T-helper 1 cell (primary cell): ENCODE data around the gene NMNAT2.
A peak's percentile ranks its signal among the peaks of the same experiment; 100 is the strongest.
"Not testable (repeated sequence)": the region's sequence is repeated elsewhere in the genome, so short reads cannot be mapped to it uniquely, and the experiment has no call there.

Experiments used
- DNase-seq, 5 donors: peaks; one replicate each; pipeline ENCODE4 v3.0.0-alpha.2; 2012 to 2020

NMNAT2 gene

DNA sequence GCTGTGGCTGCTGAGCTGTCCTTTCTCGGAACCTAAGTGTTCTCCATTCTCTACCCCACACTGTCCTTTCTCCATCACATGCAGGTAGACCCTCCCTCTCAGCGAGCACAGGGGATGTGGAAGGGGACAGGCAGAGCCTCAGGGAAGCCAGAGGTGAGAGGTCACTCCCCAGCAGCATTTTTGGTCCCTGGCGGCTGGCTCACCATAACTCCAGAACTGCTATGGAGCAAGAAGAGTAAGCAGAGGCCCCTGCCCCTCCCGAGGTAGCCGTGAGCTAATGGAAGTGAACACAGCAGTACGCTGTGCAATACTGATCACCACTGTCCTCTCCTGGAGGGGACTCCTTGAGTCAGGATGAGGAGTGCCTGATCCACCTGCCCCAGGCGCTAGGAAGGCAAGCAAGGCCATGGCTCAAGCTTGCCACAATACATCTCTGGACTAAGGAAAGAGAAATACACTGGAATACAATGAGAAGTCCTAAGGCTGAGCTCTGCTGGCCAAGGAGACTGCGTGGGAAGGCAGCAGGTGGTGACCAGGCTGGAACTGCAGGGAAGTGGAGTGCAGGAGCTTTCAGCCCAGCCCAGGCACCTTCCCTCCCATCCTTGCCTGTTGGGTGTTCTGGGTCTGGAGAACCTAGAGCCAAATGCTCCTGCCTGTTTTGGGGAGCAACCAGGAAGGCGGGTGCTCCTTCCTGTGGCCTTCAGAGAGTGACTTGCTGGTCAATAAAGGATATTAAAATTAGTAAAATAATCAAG, 135.9 kb downstream of the NMNAT2 start:
- DNase-seq, result no peak

DNA sequence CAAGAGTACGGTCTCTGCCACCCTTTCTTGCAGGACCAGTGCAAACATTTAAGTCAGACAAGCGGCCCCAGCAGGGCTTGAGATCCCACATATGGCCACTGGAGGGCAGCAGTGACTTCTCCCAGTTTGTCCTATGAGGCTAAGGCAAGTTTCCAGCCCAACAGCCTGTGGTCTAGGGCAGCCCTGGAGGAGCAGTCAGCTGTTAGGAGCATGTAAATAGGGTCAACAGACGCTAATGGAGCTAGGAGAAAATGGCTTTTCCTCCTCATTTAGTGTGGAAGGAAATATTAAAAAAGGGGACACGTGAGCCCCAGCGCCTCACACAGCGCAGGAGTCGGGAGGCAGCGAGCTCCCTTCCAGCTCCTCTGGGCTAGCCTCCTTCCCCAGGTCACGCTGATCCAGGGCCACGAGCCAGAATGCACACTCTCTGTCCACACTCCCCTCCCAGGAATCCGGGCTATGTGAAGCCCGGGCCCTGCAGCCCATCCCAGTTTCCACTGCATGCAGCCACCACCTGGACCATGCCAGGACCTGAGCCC, 136.6 kb downstream of the NMNAT2 start:
- peak; percentile 23 to 61 (median 34) for DNase-seq

DNA sequence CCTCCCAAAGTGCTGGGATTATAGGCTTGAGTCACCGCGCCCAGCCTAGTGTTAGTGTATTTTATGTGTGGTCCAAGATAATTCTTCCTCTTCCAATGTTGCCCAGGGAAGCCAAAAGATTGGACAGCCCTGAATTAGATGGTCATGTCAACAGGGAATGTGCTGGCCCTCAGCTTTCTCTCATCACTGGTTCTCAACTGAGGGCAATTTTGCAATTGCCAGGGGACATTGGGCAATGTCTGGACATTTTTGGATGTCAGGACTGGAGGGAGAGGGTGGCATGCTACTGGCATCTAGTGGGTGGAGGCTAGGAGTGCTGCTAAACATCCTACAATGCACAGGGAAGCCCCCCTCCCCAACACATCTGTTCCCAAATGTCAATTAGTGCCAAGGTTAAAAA, 137.1 kb downstream of the NMNAT2 start:
- no peak for DNase-seq

- no peak for DNase-seq
Observed at GRCh38 chr1:183279835-183280234, 138.3 kb downstream of the NMNAT2 start.

- DNase-seq, result no peak
Observed at GRCh38 chr1:183278739-183279591, 139.2 kb downstream of the NMNAT2 start.

DNA sequence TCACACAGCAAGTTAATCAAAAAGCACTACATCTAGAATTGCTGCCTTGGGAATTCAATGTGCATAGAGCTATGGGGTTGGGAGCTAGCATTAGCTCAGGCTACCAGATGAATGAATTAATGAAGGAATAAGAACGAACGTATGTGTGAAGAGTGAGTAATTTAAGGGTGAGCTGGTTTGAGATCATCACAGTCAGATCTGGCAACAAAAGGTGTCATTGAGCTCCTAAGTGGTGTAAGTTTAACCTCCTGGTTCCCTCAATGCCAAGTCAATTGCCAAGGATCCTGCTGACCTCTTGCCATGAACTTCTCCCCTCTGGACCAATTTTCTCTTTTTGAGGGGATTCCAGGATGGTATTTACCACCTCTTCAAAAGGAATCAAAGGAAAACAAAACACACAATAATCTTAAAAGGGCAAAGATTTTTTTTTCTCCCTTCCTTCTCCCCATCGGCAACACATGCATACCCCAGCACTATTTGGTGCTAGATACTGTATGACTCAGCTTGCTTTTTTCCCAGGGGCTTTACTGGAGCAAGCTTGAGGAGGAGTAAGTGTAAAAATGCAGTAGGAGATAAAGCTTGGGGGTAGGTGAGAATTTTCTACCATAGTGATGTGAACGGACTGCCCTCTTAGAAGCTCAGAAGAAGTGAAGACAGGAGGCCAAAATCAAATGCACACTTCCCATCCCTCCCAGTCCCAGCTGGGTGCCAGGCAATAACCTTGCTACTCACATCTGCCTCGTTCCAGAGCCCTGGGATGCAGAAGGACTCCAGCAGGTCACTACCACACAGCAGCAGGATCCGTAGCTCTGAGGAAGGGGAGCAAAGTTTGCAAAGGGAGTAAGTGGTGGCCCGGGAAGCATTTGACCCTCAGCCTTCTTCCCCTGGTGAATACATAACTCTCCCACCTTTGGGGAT, 140.1 kb downstream of the NMNAT2 start:
- no peak for DNase-seq

GRCh38 chr1:183276386-183277080, 141.6 kb downstream of the NMNAT2 start:
- DNase-seq, result no peak

- no peak for DNase-seq
Observed at GRCh38 chr1:183275322-183275721, 142.9 kb downstream of the NMNAT2 start.

DNA sequence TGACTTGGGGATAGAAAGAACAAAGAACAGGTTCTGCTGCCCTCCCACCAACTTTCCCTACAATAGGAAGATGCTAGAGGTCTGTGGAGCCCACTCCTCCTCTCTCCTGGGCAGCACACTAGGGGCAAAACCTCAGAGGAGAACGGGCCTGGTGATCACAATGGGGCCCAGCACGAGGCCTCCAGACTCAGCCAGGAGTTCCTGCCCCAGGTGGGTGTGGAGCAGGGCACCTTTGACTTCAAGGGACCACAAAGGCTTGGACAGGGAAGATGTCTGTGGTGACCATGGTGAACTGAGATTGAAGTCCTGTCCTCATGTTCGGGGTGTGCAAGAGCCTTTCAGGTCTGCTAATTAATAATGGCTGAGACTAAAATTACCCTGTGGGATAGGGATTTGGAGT, 143.3 kb downstream of the NMNAT2 start:
- DNase-seq, result no peak

DNA sequence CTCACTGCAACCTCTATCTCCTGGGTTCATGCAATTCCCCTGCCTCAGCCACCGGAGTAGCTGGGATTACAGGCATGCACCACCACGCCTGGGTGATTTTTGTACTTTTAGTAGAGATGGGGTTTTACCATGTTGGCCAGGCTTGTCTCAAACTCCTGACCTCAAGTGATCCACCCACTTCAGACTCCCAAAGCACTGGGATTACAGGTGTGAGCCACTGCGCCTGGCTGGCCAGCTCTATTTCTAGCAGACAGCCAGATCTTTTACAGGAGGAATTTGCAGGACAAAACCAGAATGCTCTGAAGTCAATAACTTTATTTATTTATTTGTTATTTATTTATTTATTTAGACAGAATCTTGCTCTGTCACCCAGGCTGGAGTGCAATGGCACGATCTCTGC, 144.2 kb downstream of the NMNAT2 start:
- DNase-seq, result not testable (repeated sequence)

- no peak for DNase-seq
Observed at GRCh38 chr1:183273300-183273699, 144.9 kb downstream of the NMNAT2 start.

DNA sequence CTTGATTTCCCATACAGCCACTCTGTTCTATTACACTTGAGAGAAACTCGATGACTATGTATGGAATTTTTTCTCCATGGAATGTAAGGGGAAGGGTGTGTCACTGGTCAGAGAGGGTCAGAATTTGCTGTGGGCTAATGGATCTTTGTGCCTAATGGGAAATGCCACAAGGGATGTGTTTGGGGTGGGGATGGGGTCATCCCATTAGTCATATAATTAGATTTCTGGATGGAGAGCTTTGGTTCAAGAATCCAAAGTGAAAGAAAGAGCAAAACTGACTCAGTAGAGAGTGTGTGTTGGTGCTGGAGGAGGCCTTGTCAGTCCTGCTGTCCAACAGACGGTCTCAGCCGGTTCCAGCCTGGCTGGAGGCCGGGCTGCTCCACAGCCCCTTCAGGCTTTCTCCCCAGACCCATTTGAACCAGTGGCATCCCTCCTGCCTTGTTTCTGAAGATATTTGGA, 145.8 kb downstream of the NMNAT2 start:
- DNase-seq, result no peak

- no peak for DNase-seq
Observed at GRCh38 chr1:183270541-183271141, 147.5 kb downstream of the NMNAT2 start.

GRCh38 chr1:183267646-183268431, 150.3 kb downstream of the NMNAT2 start:
- DNase-seq, result no peak

DNA sequence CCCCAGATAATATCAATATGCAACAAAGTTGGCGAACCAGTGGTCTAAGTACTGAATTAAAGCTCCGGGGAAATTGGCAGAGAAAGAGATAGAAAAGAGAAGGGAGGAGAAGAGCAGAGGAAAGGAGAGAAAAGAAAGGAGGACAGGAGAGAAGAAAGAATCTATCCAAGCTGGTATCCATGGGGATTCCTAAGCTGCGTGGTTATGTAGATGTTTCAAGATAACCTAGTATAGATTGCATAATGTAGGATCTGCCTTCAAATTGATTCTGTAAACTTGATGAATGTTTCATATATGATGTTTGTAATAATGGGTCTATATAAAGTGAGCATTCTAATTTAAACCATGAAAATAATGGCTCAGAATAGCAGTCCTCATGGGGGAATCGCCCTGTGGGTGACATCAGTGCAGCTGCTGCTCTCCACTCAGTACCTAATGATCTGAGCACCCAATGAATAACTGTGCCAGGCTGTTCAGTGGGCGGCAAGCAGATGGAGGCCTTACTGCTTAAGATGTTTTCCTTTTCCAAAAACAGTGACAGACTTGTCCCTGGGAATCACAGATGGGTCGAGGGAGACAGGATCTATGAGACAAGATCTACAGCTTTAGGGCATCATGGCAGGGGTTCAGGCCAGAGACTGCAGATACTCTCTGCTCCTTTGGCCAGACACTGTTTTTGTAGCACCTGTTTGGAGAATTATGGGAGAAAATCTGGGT, 154.1 kb downstream of the NMNAT2 start:
- DNase-seq, result no peak

- DNase-seq, result no peak
Observed at GRCh38 chr1:183262628-183263200, 155.5 kb downstream of the NMNAT2 start.

DNA sequence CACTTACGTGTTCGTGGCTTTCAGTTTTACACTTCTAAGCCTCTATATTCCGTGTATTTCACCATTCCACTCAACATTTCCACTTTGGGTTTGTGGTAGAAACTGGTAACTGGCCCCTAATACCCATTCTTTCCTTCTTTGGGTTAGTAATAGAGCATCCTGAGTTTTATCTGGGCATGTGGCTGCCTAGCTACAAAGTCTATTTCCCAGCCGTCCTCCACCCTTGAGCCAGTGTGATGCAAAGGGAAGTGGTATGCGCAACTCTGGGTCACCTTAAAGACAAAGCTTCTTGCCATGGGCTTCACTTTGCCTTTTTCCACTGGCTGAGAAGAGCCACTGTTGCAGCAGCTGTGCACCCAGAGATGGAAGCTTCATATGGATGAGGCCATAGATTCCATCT, 158.3 kb downstream of the NMNAT2 start:
- DNase-seq, result no peak

GRCh38 chr1:183255073-183255472, 163.1 kb downstream of the NMNAT2 start:
- DNase-seq, result no peak

DNA sequence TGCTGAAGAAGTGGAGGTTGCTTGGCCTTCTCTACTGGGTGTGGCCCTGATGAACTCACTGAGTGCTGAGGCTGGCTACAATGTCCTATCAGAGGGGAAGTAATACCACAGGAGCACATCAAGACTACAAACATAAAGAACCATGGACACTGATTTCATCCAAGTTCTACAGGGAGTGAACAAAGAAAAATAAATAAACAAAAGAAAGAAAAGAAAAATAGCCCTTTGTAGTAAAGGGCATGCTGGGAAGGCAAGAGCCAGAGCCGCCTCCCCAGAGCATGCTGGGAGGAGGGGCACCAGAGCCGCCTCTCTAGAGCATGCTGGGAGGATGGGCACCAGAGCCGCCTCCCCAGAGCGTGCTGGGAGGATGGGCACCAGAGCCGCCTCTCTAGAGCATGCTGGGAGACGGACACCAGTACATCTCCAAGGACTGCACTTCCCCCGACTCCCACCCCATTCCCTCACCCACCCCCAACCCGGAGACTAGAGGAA, 166.2 kb downstream of the NMNAT2 start:
- DNase-seq, result no peak
